GM12865 (cell line): ENCODE data around the gene SDCBP2.

Source experiments
- DNase-seq: peaks from one replicate; pipeline ENCODE4 v3.0.0; 2010; ENCODE audit warnings: low read depth
- H3K4me3 ChIP-seq: 2 replicates; pipeline ENCODE4 v1.5.1; 2011; ENCODE audit warnings: mild to moderate bottlenecking, low read depth, low read length, control low read depth
- TF ChIP-seq, protein P1 (sequence below): IDR thresholded peaks from 2 replicates; pipeline ENCODE4 v1.5.1; 2011; ENCODE audit warnings: low read length, control low read depth, low read depth, inconsistent platforms; ENCODE audit not compliant: insufficient read depth; ENCODE audit errors: missing control alignments

Gene SDCBP2

DNA sequence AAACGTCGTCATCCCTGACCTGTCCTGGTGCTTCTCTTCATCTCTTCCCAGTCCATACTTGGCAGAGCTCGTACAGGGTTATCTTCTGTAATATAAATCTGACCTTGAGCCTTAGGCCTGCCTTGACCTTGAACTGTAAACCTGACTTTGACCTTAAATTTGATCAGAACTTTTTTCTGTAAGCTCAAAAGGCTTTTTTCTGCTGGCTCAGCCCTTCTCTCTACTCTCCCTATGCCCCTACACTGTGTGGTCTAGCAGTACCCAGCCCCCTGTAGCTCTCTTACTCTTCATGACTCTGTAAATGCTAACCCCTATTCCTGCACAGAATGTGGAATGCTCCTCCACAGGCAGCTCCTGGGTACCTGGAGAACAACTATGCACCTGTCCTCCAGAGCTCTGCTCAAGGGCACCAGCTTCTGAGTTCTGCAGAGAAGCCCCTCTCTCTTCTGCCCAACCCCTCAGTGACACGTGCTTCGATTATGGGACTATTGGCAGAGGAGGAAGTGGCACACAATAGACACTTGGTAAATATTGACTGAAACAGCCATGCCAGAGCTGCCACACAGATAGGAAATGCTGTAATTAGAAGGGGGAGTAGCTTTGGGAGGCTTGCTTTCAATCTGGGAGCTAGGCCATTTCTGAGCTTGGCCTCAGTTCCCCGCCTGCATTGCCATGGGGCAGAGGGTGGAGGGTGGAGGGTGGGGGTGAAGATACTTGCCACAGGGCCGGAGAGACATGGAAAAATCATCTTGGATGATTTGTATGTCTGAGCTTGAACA is 47.5 kb downstream of the SDCBP2 start:
- H3K4me3 ChIP-seq: no peak overlapping the region
- TF ChIP-seq, protein P1, sequence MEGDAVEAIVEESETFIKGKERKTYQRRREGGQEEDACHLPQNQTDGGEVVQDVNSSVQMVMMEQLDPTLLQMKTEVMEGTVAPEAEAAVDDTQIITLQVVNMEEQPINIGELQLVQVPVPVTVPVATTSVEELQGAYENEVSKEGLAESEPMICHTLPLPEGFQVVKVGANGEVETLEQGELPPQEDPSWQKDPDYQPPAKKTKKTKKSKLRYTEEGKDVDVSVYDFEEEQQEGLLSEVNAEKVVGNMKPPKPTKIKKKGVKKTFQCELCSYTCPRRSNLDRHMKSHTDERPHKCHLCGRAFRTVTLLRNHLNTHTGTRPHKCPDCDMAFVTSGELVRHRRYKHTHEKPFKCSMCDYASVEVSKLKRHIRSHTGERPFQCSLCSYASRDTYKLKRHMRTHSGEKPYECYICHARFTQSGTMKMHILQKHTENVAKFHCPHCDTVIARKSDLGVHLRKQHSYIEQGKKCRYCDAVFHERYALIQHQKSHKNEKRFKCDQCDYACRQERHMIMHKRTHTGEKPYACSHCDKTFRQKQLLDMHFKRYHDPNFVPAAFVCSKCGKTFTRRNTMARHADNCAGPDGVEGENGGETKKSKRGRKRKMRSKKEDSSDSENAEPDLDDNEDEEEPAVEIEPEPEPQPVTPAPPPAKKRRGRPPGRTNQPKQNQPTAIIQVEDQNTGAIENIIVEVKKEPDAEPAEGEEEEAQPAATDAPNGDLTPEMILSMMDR: no peak
- DNase-seq: no peak

DNA sequence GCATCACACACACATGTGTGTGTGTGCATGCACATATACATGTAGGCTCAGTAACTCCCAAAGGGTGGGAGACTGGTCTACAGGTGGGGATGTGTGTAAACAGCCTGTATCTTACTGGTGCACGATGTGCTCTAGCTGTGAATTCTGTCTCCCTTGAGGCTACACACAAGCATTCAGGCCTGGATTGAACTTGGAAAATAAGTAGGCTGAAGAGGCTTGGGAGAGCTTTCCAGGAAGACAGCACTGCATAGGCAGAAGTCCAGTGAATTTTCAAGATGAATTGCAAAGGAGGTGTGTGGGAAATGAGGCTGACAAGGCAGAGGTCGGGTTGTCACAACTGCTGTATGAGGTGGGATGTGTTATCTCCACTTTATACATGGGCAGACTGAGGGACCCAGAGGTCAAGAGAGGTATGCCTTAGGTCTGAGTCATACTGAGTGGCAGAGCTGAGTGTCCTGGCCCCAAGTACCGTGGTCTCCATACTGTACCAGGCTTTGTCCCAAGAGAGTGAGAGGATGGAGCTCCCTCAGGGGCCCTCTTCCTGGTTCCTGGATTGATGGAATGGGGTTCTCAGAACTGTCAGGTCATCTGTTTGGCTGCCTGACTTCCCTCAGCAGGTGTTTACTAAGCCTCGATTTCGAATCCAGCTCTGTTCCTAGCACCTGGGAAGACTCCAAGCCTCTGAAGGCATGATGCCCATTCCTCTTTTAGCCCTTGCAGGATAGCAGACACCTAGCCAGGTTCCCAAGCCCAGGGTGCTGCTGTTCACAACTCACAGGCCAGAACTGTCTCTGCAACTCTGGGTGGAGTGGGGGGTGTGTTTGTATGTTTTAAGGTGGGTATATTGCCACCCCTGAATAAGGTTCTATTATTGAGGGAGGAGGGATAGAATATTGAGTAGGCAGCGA is 48.5 kb downstream of the SDCBP2 start:
- DNase-seq: no peak
- no peak overlapping the region for H3K4me3 ChIP-seq
- TF ChIP-seq, protein P1: no peak

DNA sequence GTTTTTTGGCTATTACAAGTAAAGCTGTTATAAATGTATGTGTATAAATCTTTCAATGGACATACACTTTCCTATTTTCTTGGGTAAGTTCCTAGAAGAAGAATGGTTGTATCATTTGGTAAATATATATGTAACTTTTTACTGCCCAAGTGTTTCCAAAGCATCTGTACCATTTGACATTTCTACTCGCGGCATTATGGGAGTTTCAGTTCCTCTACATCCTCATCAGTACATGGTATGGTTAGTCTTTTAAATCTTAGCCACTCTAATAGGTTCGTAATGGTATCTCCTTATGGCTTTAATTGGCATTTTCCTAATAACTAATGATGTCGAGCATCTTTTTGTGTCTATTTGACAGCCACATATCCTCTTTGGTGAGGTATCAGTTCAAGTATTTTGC is 49.9 kb downstream of the SDCBP2 start:
- no peak for DNase-seq
- no peak overlapping the region for H3K4me3 ChIP-seq
- TF ChIP-seq, protein P1: no peak

DNA sequence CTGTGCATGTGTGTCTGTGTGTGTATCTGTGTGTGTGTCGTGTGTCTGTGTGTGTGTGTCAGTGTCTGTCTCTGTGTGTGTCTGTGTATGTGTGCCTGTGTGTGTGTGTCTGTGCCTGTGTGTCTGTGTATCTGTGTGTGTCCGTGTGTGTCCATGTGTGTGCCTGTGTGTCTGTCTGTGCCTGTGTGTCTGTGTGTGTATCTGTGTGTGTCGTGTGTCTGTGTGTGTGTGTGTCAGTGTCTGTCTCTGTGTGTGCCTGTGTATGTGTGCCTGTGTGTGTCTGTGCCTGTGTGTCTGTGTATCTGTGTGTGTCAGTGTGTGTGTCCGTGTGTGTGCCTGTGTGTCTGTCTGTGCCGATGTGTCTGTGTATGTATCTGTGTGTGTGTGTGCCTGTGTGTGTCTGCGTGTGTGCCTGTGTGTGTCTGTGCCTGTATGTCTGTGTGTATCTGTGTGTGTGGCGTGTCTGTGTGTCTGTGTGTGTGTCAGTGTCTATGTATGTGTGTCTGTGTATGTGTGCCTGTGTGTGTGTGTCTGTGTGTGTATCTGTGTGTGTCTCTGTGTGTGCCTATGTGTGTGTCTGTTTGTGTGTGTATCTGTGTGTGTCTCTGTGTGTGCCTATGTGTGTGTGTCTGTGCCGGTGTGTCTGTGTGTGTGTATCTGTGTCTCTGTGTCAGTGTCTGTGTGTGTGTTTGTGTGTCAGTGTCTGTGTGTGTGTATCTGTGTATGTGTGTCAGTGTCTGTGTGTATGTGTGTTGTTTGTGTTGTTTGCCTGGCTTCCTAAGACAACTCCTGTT is 51.2 kb downstream of the SDCBP2 start:
- no peak overlapping the region for H3K4me3 ChIP-seq
- TF ChIP-seq, protein P1: no peak

DNA sequence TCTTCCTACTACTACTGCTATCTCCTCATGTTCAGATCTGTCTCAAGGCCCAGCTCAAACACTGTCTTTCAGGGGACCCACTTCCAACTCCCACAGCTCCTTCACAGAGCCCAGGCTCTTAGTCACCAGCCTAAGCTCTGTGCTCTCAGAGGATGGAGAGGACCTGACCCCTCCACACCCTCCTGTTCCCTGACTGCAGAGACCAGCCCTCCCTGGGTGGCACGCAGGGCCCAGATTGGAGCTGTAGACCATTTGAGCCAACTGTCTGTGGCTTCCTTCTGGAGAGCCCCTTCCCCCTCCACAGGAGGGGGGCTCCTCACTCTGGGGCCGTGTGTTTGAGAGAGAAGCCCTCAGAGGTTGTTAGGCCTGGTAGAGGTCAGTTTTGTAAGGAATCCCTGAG is 53.0 kb downstream of the SDCBP2 start:
- TF ChIP-seq, protein P1: no peak
- no peak for DNase-seq
- no peak overlapping the region for H3K4me3 ChIP-seq

More for the DNA sequence above, 51.2 kb downstream of the SDCBP2 start:
- DNase-seq: no peak

DNA sequence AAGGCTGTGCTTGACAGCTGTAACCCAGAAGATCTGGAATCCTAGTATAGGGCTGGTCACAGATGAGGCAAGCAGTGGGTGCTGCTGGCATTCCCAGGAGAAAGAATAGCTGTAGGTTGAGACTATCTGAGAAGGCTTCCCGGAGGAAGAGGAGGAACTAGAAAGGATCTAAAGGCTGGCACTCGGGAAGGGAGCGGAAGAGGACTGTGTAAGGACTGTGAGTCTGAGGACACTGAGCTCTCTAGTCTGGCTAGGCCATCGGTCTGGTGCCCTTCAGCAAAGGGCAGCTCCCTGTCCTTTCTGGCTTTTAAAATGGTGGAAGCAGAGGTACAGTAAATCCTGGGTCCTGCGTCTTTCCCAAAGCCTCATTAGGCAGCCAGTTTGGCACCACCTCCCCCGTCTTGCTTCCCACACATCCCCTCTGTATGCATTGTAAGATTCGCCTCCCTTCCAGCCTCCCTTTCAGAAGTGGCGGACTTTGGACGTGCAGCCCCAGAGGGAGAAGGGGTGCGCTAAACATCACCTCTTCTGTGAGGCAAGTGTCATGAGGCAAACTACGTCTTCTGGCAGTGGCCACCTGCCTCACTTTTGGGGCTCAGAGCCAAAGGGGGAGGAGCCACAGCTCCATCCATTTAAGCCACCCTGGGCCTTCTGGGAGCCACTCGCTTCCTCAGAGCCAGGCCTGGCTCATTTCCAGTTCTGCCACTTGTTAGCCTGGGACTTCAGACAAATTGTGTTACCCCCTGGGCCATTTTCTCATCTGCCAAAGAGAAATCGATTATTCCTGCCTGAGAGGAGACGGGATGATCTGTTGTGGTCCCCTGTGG is 54.2 kb downstream of the SDCBP2 start:
- TF ChIP-seq, protein P1: no peak
- no peak overlapping the region for H3K4me3 ChIP-seq
- DNase-seq: no peak
